ENCODE data around the gene ZNF699.

The ZNF699 gene

GRCh38 chr19:9251236-9251635, 58.4 kb downstream of the ZNF699 start:
- no peak for DNase-seq

DNA sequence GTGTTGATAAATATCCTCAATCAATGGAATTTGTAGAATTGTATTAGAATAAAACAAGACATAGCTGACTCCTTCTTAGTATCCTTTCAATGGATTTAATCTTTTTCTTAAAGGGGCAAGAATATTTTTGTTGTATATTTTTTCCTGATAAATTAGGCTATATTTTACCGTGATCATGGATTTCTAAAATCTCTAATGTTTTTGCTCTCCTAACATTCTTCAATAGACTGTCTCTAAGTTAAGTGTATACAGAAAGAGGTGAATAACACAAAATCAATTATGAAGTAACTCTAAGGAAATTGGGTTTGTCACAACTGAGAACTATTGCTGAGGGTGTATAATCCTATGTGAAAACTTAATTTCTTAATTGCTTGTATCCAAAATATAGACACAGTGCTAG, 59.0 kb downstream of the ZNF699 start, which contains the start of gene OR7E24:
Gene OR7E24, plus strand, starts transcription at position 301 of the 400 bp plus-strand sequence. CDS start 114 bp downstream, outside the sequence.
- no peak for DNase-seq
